Uterus (tissue), 4 donors: ENCODE measurements around the gene DDX21. TPM values are rescaled to one million over a fixed set of nuclear protein-coding genes. Genes with fewer than 3 reads are reported as not detected.
A peak's percentile ranks its signal among the peaks of the same experiment; 100 is the strongest.

Experiments
- DNase-seq, 2 donors: peaks; one replicate each; pipeline ENCODE4 v3.0.0-alpha.2; 2019 to 2020
- H3K27ac ChIP-seq, 2 donors: fragments of 200-600 bp; sonication (generic); 1 replicate in 1 of 2; 2 replicates in 1 of 2; pipeline ENCODE4 v1.5.1; 2016 to 2018
- H3K27me3 ChIP-seq, 2 donors: fragments of 200-600 bp; sonication (generic); one replicate each; pipeline ENCODE4 v1.5.1; 2018 to 2019; ENCODE audit warnings: control low read depth in 1 of 2
- H3K36me3 ChIP-seq, 2 donors: fragments of 200-600 bp; sonication (generic); one replicate each; pipeline ENCODE4 v1.5.1; 2019; ENCODE audit warnings: control low read depth in 1 of 2
- H3K4me1 ChIP-seq, 2 donors: fragments of 200-600 bp; sonication (generic); one replicate each; pipeline ENCODE4 v1.5.1; 2018 to 2019; ENCODE audit warnings: control low read depth in 1 of 2
- H3K4me3 ChIP-seq, 2 donors: fragments of 200-600 bp; sonication (generic); 1 replicate in 1 of 2; 2 replicates in 1 of 2; pipeline ENCODE4 v1.5.1; 2018 to 2019; ENCODE audit warnings: mild to moderate bottlenecking in 1 of 2
- H3K9me3 ChIP-seq, 2 donors: fragments of 200-600 bp; sonication (generic); one replicate each; pipeline ENCODE4 v1.5.1; 2019; ENCODE audit warnings: control low read depth in 1 of 2
- CTCF ChIP-seq, 4 experiments: fragments of 200-600 bp in 2 of 4; fragments of 450-650 bp in 2 of 4; sonication (generic) in 2 of 4; IDR thresholded peaks; one replicate each; pipeline ENCODE4 v1.5.1; 2016 to 2019; ENCODE audit warnings: antibody characterized with exemption in 4 of 4, mild to moderate bottlenecking in 2 of 4, moderate library complexity in 1 of 4
- POLR2A ChIP-seq, 2 donors: fragments of 450-650 bp; IDR thresholded peaks; one replicate each; pipeline ENCODE4 v1.6.1; 2016; ENCODE audit warnings: antibody characterized with exemption in 2 of 2, mild to moderate bottlenecking in 1 of 2, moderate library complexity in 1 of 2
- intact Hi-C: fragments of 100-400 bp; cut with DNase I; formaldehyde crosslinking; loops from one replicate; pipeline ENCODE4 v1.15.1; 2023; ENCODE audit warnings: low total_unique reads
- total RNA-seq, 4 donors: library from RNA; depleted of rRNA in 3 of 4; stranded (reverse); fragments of >200 nt in 3 of 4; gene quantifications; one replicate each; pipeline versions ENCODE4 v1.1.0 to v1.2.4, GENCODE V29; 2014 to 2023
- donor health status: DM: yes; HTN: yes; CAD: no.

Gene DDX21
- total RNA-seq, 4 donors from 2014 or later = 24.1 to 52.6 (median 38.1) TPM

GRCh38 chr10:68981074-68981473, 25.1 kb downstream of the DDX21 start:
- H3K9me3 ChIP-seq = no peaks in the 10 kb centered on the region
- intact Hi-C loops = no loop called here
- no peaks in the 10 kb centered on the region for H3K36me3 ChIP-seq
- H3K4me3 ChIP-seq = no peak overlapping the region
- H3K27ac ChIP-seq = no peak overlapping the region
- H3K4me1 ChIP-seq = no peaks in the 10 kb centered on the region
- DNase-seq = no peak
- TF ChIP-seq CTCF (IDR thresholded peaks at IDR 0.05) (no peak), POLR2A (IDR thresholded peaks at IDR 0.05) (no peak)
- no peaks in the 10 kb centered on the region for H3K27me3 ChIP-seq

DNA sequence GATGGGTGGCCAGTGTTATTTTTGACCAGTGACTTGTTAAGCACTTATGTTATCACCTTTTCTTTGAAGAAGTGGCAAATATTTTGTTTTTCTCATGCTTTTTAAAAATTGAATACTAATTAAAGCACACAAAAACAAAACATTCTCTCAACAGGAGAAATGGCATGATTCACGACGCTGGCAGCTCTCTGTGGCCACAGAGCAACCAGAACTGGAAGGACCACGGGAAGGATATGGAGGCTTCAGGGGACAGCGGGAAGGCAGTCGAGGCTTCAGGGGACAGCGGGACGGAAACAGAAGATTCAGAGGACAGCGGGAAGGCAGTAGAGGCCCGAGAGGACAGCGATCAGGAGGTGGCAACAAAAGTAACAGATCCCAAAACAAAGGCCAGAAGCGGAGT, 26.4 kb downstream of the DDX21 start:
- H3K4me1 ChIP-seq = no peaks in the 10 kb centered on the region
- no peak for DNase-seq
- H3K9me3 ChIP-seq = no peaks in the 10 kb centered on the region
- intact Hi-C loops = no loop called here
- no peaks in the 10 kb centered on the region for H3K36me3 ChIP-seq
- H3K27me3 ChIP-seq = no peaks in the 10 kb centered on the region
- no peak overlapping the region for H3K4me3 ChIP-seq
- TF ChIP-seq CTCF (IDR thresholded peaks at IDR 0.05) = no peak
- no peak for TF ChIP-seq POLR2A (IDR thresholded peaks at IDR 0.05)
- no peak overlapping the region for H3K27ac ChIP-seq

GRCh38 chr10:68987611-68988010, 31.6 kb downstream of the DDX21 start:
- H3K27ac ChIP-seq = no peak overlapping the region
- TF ChIP-seq CTCF (IDR thresholded peaks at IDR 0.05) = no peak
- TF ChIP-seq POLR2A (IDR thresholded peaks at IDR 0.05) = no peak
- peak overlapping the region in 1 of 2 donors; percentile 98 for H3K4me3 ChIP-seq
- no peaks in the 10 kb centered on the region for H3K9me3 ChIP-seq
- H3K27me3 ChIP-seq = no peaks in the 10 kb centered on the region
- peaks cover 1 to 3% of the 10 kb centered on the region in 2 donors for H3K4me1 ChIP-seq
- H3K36me3 ChIP-seq = no peaks in the 10 kb centered on the region
- DNase-seq = no peak
- intact Hi-C loops = no loop called here

DNA sequence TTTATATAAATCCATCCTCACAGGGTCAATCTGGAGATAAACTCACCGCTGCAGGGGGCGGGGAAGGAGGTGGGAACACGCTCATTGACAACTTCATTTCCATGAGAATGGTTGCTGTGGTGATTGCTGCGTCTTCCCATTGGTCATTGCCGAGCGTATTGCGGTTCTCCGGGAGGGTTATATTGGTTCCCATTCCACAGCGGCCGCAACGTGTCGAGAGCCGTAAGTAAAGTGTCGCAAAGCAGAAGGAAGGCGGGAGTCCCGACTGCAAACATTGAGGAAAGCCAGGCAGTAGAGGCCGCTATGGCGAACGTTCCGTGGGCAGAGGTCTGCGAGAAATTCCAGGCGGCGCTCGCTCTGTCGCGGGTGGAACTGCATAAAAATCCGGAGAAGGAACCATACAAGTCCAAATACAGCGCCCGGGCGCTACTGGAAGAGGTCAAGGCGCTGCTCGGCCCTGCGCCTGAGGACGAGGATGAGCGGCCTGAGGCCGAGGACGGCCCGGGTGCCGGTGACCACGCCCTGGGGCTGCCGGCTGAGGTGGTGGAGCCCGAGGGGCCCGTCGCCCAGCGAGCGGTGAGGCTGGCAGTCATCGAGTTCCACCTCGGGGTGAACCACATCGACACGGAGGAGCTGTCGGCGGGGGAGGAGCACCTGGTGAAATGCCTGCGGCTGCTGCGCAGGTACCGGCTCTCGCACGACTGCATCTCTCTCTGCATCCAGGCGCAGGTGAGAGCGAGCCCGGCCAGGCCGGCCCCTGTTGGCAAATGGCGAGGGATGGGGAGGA, 32.8 kb downstream of the DDX21 start, which contains the start of gene KIFBP:
Gene KIFBP (plus strand): TSS at position 274 of the 787 bp plus-strand sequence. CDS start 30 bp downstream, at position 304.
- peak; percentile 92 to 95 for DNase-seq
- Histone ChIP-seq H3K4me1 (peaks cover 3 to 5% of the 10 kb centered on the region in 2 donors), H3K9me3 (no peaks in the 10 kb centered on the region), H3K27ac (peak within 1 kb of the TSS; percentile 77 to 81), H3K4me3 (peak within 1 kb of the TSS; percentile 77 to 98), H3K27me3 (no peaks in the 10 kb centered on the region), H3K36me3 (no peaks in the 10 kb centered on the region)
- intact Hi-C loops = no loop called here
- TF ChIP-seq CTCF (IDR thresholded peaks at IDR 0.05) (peak; percentile 36 to 63 (median 39)), POLR2A (IDR thresholded peaks at IDR 0.05) (peak; percentile 72 to 83)

- no peaks in the 10 kb centered on the region for H3K36me3 ChIP-seq
- H3K4me3 ChIP-seq = peak overlapping the region; percentile 77 to 98
- intact Hi-C loops = no loop called here
- no peaks in the 10 kb centered on the region for H3K27me3 ChIP-seq
- peak overlapping the region; percentile 77 to 81 for H3K27ac ChIP-seq
- no peaks in the 10 kb centered on the region for H3K9me3 ChIP-seq
- no peak for DNase-seq
- TF ChIP-seq POLR2A (IDR thresholded peaks at IDR 0.05) = no peak
- no peak for TF ChIP-seq CTCF (IDR thresholded peaks at IDR 0.05)
- peaks cover 3 to 5% of the 10 kb centered on the region in 2 donors for H3K4me1 ChIP-seq
Observed at GRCh38 chr10:68989317-68989990, 33.5 kb downstream of the DDX21 start.
